Rectal smooth muscle tissue (tissue), 1 donor: Measurements from ENCODE around the gene RAB11FIP4.

ENCODE experiments used
- H3K27ac ChIP-seq: one replicate; pipeline ENCODE4 v1.7.0; 2013; ENCODE audit warnings: low read depth, low read length, inconsistent platforms
- H3K27me3 ChIP-seq: one replicate; pipeline ENCODE4 v1.7.0; 2013; ENCODE audit warnings: low read length; ENCODE audit not compliant: control insufficient read depth, insufficient read depth
- H3K36me3 ChIP-seq: one replicate; pipeline ENCODE4 v1.7.0; 2013; ENCODE audit warnings: low read length; ENCODE audit not compliant: control insufficient read depth, insufficient read depth
- H3K4me1 ChIP-seq: one replicate; pipeline ENCODE4 v1.7.0; 2013; ENCODE audit warnings: low read length; ENCODE audit not compliant: control insufficient read depth, insufficient read depth
- H3K4me3 ChIP-seq: one replicate; pipeline ENCODE4 v1.7.0; 2013; ENCODE audit warnings: low read length
- H3K9ac ChIP-seq: one replicate; pipeline ENCODE4 v1.7.0; 2013; ENCODE audit warnings: low read length

RAB11FIP4 gene

DNA sequence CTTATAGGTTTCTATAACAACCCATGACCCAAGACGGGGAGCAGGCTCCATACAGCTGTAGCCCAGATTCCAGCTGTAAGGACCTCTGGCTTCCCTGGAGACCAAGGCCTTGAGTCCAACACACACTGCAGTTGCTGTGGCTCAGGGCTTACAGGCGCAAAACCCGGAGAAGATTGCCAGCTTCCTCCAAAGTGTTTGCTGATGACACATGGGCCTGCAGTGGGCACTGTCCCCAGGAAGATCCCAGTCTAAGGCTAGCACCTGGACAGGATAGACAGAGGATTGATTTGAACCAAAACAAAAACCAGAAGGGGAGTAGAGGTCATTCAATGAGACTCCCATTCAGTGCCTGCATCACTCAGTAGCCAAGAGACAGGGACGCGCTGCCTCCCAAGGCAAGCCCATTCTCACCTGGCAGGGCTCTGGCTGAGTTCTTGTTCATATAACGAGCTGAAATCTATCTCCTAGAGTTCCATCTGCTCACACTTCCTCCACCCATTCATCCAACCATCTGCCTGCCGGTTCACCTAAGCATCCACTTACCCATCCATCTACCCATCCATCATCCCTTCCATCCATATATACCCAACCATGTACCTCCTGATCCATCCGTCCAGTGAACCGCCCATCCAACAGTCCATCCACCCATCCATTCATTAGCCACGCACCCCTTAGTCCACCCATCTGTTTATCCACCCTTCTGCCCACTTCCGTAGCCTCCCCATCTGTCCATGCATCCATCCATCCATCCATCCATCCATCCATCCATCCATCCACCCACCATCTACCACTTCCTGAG is 10.2 kb downstream of the RAB11FIP4 start:
- Histone ChIP-seq H3K4me3 (no peak overlapping the region), H3K27me3 (no peaks in the 10 kb centered on the region), H3K4me1 (no peaks in the 10 kb centered on the region), H3K27ac (no peak overlapping the region), H3K9ac (no peak overlapping the region), H3K36me3 (no peaks in the 10 kb centered on the region)

DNA sequence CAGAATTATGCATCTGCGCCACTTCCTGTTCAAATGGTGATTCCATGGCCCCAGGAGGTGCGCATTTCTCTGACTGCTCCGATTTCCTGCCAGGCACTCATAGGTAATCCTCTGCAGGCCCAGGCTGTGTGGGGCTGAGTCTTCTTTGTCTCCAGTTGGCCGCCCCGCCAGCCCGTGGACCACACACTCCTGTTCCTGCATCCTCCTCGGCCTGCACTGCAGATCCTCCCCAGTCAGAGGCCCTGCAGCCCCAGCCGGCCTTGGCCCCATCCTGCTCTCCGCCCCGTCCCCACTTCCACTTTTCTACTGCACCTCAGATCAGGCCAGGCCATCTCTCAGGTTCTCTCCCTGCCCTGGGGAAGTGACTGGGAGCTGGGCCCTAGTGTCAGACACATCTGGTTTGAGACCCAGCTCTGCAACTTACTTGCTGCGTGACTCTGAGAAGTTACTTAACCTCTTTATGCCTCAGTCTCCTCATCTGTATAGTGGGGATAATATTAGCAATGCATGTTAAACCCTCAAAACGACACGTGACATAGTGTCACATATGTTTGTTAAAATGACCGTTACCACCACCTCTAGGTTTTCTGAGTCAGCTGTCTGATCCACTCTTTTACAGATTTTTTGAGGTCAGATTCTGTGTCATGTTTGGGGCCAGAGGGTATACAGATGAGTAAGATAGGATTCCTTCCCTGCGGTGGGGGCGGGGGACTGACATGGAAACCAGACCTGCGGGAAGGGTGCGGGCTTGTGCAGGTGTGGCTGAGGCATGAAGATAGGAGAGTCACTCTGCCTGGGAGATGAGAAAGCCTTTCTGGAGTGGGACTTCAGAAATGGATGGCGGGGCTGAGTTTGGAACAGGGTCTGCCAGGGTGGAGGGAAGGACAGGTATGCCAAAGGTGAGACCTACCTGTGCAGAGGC is 12.8 kb downstream of the RAB11FIP4 start:
- Histone ChIP-seq H3K36me3 (no peaks in the 10 kb centered on the region), H3K27me3 (no peaks in the 10 kb centered on the region), H3K4me3 (no peak overlapping the region), H3K4me1 (no peaks in the 10 kb centered on the region), H3K9ac (no peak overlapping the region), H3K27ac (no peak overlapping the region)

DNA sequence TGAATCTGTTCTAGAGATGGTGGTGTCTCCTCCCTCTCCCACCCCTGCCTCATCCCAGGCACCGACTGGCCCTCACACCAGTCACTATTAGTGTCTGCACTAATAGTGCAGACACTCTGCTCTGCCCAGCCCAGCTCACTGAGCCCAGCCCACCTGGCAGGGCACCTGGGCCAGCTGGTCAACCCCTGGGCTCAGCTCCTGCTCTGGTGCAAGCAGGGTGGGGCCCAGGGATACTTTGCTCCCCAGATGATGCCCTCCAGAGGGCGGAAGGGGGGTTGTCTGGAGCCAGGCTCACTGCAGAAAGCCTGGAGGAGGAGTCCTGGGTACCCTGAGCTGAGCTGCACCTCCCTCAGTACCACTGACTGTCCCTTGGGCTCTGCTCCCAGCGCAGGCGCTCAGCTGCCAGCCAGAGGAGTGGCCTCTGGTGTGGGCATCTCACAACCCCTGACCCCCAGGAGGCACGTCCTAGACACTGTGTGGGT is 14.5 kb downstream of the RAB11FIP4 start:
- Histone ChIP-seq H3K27ac (no peak overlapping the region), H3K4me1 (no peaks in the 10 kb centered on the region), H3K9ac (no peak overlapping the region)

DNA sequence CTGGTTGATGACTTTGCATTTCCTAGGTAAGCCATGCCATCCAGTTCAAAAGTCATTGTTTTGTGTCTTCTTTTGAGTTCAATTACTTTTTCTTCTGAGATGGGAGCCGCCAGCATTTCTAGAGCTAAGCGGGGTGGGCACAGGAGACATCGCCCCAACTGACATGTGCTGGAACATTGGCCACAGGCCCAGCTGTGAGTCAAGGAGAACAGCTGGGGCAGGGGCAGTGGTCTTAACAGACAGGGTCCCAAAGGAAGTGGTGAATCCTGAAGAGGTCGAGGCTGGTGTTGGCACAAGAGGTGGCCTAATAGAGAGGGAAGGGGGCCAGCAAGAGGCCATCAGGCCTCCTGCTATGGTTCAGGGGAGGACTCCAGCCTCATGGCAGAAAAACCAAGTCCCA is 17.1 kb downstream of the RAB11FIP4 start:
- Histone ChIP-seq H3K9ac (no peak overlapping the region), H3K27me3 (no peaks in the 10 kb centered on the region), H3K4me1 (no peaks in the 10 kb centered on the region), H3K27ac (no peak overlapping the region), H3K36me3 (no peaks in the 10 kb centered on the region), H3K4me3 (no peak overlapping the region)

More for the DNA sequence above, 14.5 kb downstream of the RAB11FIP4 start:
- Histone ChIP-seq H3K4me3 (no peak overlapping the region), H3K36me3 (no peaks in the 10 kb centered on the region), H3K27me3 (no peaks in the 10 kb centered on the region)

DNA sequence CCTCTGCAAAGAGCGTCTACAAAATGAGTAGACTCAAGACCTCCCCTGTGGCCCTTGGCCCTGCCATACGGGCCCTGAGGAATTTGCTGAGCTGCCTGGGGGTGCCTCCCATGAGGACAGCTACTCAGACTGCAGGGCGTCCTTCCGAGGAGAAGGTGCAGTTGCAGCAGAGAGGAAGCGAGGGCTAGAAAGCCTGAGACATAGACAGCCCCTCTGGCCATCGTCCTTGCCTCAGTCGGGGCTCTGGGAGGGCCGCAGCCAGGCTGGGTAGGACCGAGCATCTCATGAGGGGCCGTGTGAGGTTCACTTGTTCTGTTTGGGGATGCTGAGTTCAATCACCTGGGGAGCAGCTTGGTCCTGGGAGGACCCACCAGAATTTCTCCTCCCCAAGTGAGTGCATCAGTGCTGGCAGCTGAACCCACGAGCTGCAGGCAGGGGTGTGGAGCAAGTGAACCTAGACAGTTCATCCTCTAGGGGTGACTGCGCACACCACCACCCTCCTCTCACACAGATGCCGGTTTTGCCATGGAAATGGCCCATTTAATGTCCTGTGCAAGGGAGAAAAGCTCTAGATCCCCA is 20.3 kb downstream of the RAB11FIP4 start:
- Histone ChIP-seq H3K4me1 (no peaks in the 10 kb centered on the region), H3K9ac (no peak overlapping the region)

DNA sequence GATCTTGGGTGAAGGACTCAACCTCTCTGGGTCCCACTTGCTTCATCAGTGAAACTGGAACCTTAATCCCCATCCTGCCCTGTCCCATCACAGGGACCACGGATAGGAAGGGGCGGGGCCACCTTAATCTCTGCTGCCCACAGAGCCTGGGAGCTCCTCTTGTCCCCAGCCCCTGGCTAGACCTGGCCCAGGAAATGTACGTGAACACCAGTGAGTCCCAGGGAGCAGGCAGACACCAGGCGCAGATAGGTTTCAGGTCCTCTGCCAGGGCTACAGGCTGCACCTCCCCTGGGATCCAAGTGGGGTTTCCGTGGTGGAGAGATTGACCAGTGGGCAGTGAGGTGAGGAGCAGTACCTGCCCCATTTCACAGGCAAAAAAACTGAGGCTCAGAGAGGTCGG is 21.0 kb downstream of the RAB11FIP4 start:
- no peak overlapping the region for H3K9ac ChIP-seq
- H3K36me3 ChIP-seq, result no peaks in the 10 kb centered on the region
- H3K4me3 ChIP-seq, result no peak overlapping the region
- peaks cover 3% of the 10 kb centered on the region for H3K27me3 ChIP-seq
- H3K27ac ChIP-seq, result no peak overlapping the region
- H3K4me1 ChIP-seq, result no peaks in the 10 kb centered on the region

More for the DNA sequence above, 20.3 kb downstream of the RAB11FIP4 start:
- H3K4me3 ChIP-seq, result no peak overlapping the region
- H3K27me3 ChIP-seq, result peaks cover 3% of the 10 kb centered on the region
- H3K27ac ChIP-seq, result no peak overlapping the region
- H3K36me3 ChIP-seq, result no peaks in the 10 kb centered on the region

DNA sequence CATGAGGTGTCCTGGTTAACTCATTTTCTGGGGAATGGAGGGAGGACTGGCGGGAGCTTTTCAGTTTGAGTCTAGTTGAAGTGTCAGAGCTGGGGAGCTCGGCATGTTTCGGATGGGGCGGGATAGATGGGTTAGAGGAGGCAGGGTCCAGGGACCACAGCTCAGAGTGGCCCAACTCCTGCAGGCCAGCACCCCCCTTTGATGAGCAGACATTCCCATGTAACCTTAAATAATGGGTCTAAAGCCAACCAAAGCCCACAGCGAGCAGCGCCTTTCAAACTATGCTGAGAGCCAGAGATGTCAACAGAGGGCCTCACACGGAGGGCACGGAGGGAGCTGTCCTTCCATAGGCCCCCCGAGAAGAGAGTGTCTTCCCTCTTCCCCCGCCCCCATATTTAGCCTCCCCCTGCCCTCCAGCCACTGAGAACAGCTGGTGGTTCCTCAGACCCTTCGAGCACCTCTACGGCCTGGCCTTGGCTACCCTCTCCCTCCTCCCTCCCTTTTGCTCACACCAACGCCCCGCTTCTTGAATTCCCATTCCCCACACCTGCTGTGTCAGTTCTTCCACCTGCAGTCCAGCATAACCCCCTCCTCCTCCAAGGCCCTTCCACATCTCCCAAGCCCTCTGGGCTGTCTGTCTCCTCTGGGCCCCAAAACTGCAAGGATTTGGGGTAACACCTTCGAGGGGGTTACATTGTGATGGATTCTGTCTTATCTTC is 21.8 kb downstream of the RAB11FIP4 start:
- Histone ChIP-seq H3K9ac (no peak overlapping the region), H3K4me3 (no peak overlapping the region)

DNA sequence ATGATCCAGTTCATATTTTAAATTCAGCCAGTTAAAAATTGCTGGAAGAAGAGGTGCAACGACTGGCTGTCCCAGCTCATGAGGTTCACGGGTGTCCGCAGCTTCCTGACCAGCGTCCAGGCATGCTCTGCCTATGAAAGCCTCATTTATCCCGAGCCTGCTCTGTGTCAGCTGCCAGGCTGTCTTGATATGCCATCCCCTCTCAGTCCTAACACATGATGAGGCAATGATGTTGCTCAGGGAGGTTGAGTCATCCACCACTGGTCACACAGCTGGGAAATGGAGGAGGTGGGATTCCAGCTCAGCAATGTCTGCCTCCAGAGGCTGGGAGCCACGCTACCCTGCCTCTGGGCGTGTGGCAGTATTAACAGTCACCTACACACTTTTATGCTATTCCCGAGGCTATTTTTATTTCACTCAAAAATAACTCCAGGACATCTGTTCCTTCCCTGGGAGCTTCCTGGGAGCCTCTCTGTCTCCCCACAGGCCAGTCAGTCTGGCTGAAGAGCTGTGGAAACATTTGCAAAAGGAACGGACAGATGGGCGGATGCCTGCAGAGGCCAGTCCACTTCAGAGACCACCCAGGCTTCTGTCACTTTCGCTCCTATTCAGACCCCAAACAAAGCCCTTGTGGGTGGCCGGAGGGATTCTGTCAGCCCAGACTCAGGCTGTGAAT is 22.5 kb downstream of the RAB11FIP4 start:
- no peaks in the 10 kb centered on the region for H3K36me3 ChIP-seq
- H3K4me1 ChIP-seq, result no peaks in the 10 kb centered on the region
- no peak overlapping the region for H3K4me3 ChIP-seq
- H3K27me3 ChIP-seq, result peaks cover 3% of the 10 kb centered on the region
- no peak overlapping the region for H3K9ac ChIP-seq
- no peak overlapping the region for H3K27ac ChIP-seq

More for the DNA sequence above, 21.8 kb downstream of the RAB11FIP4 start:
- Histone ChIP-seq H3K36me3 (no peaks in the 10 kb centered on the region), H3K4me1 (no peaks in the 10 kb centered on the region), H3K27me3 (peaks cover 3% of the 10 kb centered on the region), H3K27ac (no peak overlapping the region)

DNA sequence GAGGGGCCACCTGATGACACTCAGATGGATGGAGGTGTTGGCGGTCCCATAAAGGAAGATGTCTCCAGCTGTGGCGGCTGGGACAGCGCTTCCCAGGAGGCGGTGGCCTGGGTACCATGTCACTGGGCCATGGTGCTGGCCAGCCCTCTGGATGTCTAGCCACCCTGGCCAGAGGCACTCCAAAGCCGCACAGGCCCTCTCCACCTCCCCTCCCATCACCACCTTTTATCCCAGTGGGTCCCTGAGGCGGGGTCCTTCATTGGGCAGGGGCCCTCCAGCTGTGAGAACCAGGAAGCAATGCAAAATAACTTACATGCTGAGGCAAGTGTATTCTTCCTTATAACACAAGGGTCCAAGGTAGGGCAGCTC is 23.1 kb downstream of the RAB11FIP4 start:
- Histone ChIP-seq H3K36me3 (no peaks in the 10 kb centered on the region), H3K4me3 (no peak overlapping the region), H3K4me1 (no peaks in the 10 kb centered on the region), H3K27me3 (peaks cover 3% of the 10 kb centered on the region), H3K27ac (no peak overlapping the region), H3K9ac (no peak overlapping the region)

DNA sequence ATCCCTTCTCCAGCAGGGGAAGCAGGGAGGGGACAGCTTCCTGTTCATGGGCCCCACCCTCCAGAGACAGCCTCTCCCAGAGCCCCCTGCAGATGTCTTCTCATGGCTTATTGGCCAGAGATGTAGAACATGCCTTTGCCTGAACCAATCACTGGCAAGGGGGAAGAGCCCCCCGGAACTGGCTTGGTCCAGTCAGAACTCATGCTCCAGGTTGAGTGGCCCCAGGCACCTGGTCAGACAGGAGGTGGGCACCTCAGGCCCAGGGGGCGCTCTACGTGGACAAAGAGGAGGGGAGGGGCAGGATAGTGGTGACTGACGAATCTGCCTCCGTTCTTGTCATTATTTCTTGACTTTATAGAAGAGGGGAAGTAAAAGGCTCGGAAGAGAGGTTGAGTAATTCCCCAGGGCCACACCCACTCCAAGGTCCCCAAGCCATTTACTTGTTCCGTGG is 23.6 kb downstream of the RAB11FIP4 start:
- Histone ChIP-seq H3K27me3 (peaks cover 3% of the 10 kb centered on the region), H3K9ac (no peak overlapping the region), H3K36me3 (no peaks in the 10 kb centered on the region), H3K4me3 (no peak overlapping the region), H3K27ac (no peak overlapping the region), H3K4me1 (no peaks in the 10 kb centered on the region)

DNA sequence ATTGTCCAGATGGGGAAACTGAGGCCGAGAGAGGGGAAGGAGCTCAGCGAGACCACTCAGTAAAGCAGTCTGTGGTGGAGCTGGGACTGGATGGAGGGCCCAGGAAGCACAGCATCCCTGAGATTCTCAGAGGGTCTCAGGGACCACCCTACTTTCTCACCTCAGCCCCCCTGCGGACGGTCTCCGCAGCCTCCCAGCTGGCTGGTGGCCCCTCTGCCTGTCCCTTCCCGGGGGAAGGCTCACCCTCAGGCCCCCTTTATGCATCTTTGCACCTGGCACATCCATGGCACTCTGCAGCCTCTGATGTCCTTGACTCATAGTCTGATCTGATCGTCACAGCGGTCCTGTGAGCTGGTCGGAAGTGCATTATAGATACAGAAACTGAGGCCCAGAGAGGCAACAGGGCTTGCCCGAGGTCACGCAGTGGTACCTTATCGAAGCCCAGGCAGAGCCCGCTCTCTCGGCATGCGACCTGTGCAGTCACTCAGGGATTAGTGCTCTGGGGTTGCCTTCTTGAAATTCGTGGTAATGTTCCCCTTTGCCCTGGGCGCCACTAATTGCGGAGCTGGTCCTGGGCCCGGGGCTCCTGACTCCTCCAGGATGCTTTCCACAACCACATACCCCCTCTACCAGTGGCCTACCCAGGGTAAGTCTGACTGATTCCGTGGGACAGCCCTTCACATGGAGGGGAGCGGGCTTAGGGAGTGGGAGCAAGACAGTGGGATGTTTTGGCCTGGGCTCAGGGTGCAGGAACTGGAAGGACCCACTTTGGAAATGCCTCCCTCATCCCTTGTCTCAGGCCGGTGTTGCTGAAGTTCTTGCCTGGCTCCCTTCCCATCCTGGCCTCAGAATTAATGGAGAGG is 24.4 kb downstream of the RAB11FIP4 start:
- H3K9ac ChIP-seq, result no peak overlapping the region
- H3K27ac ChIP-seq, result no peak overlapping the region
- H3K27me3 ChIP-seq, result peaks cover 3% of the 10 kb centered on the region
- H3K36me3 ChIP-seq, result no peaks in the 10 kb centered on the region
- H3K4me3 ChIP-seq, result no peak overlapping the region
- no peaks in the 10 kb centered on the region for H3K4me1 ChIP-seq
